LNCaP clone FGC (cell line): ENCODE data around the gene AFF1.

ENCODE experiments used
- DNase-seq: peaks from one replicate; pipeline ENCODE4 v3.0.0-alpha.2; 2011; ENCODE audit warnings: low read depth
- H3K4me3 ChIP-seq: 2 replicates; pipeline ENCODE4 v1.5.1; 2011; ENCODE audit warnings: mild to moderate bottlenecking, low read depth, low read length, control low read depth
- CTCF ChIP-seq: IDR thresholded peaks from 2 replicates; pipeline ENCODE4 v1.5.1; 2012; ENCODE audit warnings: mild to moderate bottlenecking; ENCODE audit not compliant: control insufficient read depth, insufficient read depth; ENCODE audit errors: extremely low read depth

AFF1 gene

DNA sequence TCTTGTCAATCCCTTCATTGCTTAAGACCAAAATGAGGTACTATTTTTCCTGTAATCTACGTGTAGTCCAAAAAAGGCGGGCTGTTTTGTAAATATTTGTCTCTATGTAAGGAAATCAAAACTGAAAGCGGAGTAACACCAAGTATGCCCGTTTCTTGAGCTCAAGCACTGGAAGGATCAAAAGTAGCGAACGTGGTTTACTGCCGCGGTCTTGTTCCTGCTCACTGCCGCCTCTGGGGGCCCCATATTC lies 71.5 kb downstream of the AFF1 start:
- no peak for DNase-seq
- TF ChIP-seq CTCF = 0 out of 2 replicates have a peak, but pooled peaks have one; percentile 11
- H3K4me3 ChIP-seq = peak overlapping the region; percentile 91

- H3K4me3 ChIP-seq = peak overlapping the region; percentile 91
- DNase-seq = peak; percentile 86
- TF ChIP-seq CTCF = no peak
Measured at GRCh38 chr4:87006676-87007527, 72.1 kb downstream of the AFF1 start.

GRCh38 chr4:87007528-87008446 lies 73.0 kb downstream of the AFF1 start:
- peak overlapping the region; percentile 91 for H3K4me3 ChIP-seq
- no peak for TF ChIP-seq CTCF
- DNase-seq = no peak

DNA sequence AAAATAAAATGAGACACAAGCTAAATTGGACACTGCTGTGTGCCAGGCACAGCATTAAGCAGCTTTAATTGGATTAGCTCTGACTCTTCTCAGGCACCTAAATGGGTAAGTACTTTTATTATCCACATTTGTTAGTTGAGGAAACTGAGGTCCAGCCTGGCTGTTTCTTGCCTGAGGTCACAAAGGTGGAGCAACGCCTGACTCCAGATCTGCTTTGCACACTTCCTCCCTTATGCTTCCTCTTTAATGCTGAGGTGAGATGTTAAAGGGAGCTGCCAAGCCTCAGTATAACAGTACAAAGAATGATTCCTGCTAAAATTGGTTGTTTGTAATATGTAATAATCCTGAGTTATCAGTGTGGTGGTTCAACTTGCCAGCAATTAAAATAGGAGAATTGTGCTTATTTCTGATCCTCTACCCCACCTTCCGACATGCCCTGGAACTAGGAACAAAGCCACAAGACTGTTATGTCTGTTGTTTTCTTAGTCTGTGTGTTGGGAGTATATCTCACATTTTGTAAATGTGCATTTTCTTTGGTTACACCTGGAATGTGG lies 74.4 kb downstream of the AFF1 start:
- no peak for TF ChIP-seq CTCF
- DNase-seq = no peak
- no peak overlapping the region for H3K4me3 ChIP-seq

DNA sequence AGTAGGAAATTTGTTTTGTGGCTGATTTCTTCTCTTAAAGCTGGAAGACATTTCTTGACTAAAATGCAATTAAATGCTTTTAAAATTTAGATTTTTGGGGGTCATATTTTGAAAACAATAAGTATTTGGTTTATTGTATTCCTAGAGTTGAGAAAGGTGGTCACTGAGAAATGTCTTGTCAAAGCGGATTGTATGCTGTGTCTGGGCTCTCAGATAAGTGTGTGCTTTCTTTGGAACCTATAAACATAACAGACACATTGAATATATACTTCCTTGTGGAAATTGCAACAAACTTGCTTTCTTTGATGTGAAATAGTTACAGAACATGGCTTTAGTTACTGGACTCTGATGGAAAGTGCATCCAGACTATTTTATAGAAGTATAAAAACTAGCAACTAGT lies 75.4 kb downstream of the AFF1 start:
- DNase-seq = no peak
- no peak for TF ChIP-seq CTCF
- H3K4me3 ChIP-seq = no peak overlapping the region

DNA sequence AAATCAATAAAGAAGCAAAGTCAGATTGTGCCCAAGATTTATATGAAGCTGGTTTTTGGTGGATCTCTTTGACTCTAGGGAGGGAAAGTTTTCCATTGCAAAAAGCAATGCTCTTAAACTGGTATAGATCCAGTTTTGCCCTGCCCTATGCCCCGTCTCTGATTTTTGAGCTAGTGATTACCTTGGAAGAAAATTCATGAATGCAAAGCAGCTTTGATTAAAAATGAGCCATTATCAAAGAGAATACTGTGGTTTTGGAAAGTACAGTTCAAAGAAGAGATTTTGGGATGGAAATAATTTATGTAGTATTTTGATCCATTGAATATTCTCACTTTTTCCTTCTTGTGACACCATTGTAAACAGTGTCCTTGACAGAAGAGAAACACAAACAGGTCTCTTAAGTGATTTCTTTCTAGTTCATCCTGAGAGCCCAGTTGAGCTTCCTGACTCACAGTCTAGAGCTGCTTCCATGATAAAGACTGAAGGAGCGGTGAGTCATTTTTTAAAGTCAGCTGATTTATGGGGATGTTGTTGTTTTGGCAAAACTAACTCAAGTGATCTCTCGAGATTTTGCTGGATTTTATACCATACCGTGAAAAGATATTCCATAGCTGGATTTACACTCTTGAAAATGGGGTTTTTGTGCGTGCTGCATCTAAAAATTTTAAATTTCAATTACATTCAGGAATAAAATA lies 76.7 kb downstream of the AFF1 start:
- H3K4me3 ChIP-seq = no peak overlapping the region
- no peak for DNase-seq
- no peak for TF ChIP-seq CTCF
